GM12892 (cell line): Measurements from ENCODE around the gene ASXL2.

Experiments used
- POLR2AphosphoS5 ChIP-seq: IDR thresholded peaks from 2 replicates; pipeline ENCODE4 v1.6.1; 2011; ENCODE audit warnings: low read depth, low read length, control low read depth
- TAF1 ChIP-seq: IDR thresholded peaks from 2 replicates; pipeline ENCODE4 v1.6.1; 2011; ENCODE audit warnings: low read depth, mild to moderate bottlenecking, control low read depth, low read length, borderline replicate concordance

DNA sequence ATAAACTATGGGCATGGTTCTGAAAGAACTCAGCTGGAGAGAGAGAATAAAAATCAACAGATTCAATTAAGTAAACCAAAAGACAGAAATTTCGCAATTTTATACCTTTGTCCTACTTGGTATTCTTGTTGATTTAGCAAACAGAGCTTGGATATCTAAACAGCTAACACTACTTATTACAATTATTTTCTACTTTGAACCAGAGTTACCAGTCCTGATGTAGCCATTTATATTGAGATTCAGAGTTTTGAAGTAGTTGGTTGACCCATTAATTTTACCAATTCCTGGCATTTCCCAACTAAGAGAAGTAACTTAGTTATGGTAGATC is 48.9 kb downstream of the ASXL2 start:
- TF ChIP-seq POLR2AphosphoS5 (no peak), TAF1 (no peak)
